OCI-LY7 (cell line): Measurements from ENCODE around the gene TNFRSF11A. TPM values are rescaled to one million over a fixed set of nuclear protein-coding genes. Genes with fewer than 3 reads are reported as not detected.

ENCODE experiments used
- BruUV-seq: library from RNA; stranded (reverse); fragments of 400-500 nt; replicated peaks from 2 replicates; lab custom pipeline; 2021; lab: Mats Ljungman, UMichigan
- CTCF ChIA-PET: fragments of 300-600 bp; sonication (Branson Sonifier 250); formaldehyde crosslinking; loops from one replicate; lab custom pipeline; 2022; ENCODE audit warnings: antibody characterized with exemption; ENCODE audit not compliant: unreplicated experiment; lab: Charles Lee
- POLR2A ChIA-PET: fragments of 300-600 bp; sonication (Branson Sonifier 250); formaldehyde crosslinking; loops from one replicate; lab custom pipeline; 2022; ENCODE audit warnings: antibody characterized with exemption; lab: Charles Lee
- DNase-seq: peaks from one replicate; pipeline ENCODE4 v3.0.0-alpha.2; 2015; ENCODE audit warnings: low spot score
- H2AFZ ChIP-seq: fragments of 200-600 bp; sonication (generic), shearing (Covaris generic); 2 replicates; pipeline ENCODE4 v1.6.1; 2014; ENCODE audit warnings: mild to moderate bottlenecking, antibody characterized with exemption, low read length, moderate library complexity
- H3K27ac ChIP-seq: fragments of 200-600 bp; sonication (generic); 2 replicates; pipeline ENCODE4 v1.5.1; 2014; ENCODE audit warnings: mixed run types, low read depth, mild to moderate bottlenecking, moderate library complexity, low read length, inconsistent platforms; ENCODE audit not compliant: poor library complexity, severe bottlenecking
- H3K36me3 ChIP-seq: fragments of 200-600 bp; sonication (generic); 2 replicates; pipeline ENCODE4 v1.6.1; 2014; ENCODE audit warnings: mild to moderate bottlenecking, antibody characterized with exemption, low read length, moderate library complexity, mixed read lengths; ENCODE audit not compliant: insufficient read depth
- H3K4me1 ChIP-seq: fragments of 200-600 bp; sonication (generic); 2 replicates; pipeline ENCODE4 v1.5.1; 2014; ENCODE audit warnings: mild to moderate bottlenecking, low read length; ENCODE audit not compliant: insufficient read depth, poor library complexity, severe bottlenecking
- H3K4me2 ChIP-seq: fragments of 200-600 bp; sonication (generic); 2 replicates; pipeline ENCODE4 v1.6.1; 2014; ENCODE audit warnings: mild to moderate bottlenecking, low read length
- H3K4me3 ChIP-seq: fragments of 200-600 bp; sonication (generic); 2 replicates; pipeline ENCODE4 v1.5.1; 2014; ENCODE audit warnings: mild to moderate bottlenecking, low read depth, low read length; ENCODE audit not compliant: poor library complexity, severe bottlenecking
- H3K79me2 ChIP-seq: fragments of 200-600 bp; sonication (generic); 2 replicates; pipeline ENCODE4 v1.6.1; 2016; ENCODE audit warnings: low read depth, mild to moderate bottlenecking, low read length, moderate library complexity, mixed read lengths; ENCODE audit not compliant: insufficient read depth
- H3K9me2 ChIP-seq: fragments of 200-600 bp; sonication (generic); 2 replicates; pipeline ENCODE4 v1.6.1; 2016; ENCODE audit warnings: mild to moderate bottlenecking, low read length, mixed read lengths; ENCODE audit not compliant: insufficient read depth
- H3K9me3 ChIP-seq: fragments of 200-600 bp; sonication (generic); 2 replicates; pipeline ENCODE4 v1.6.1; 2014; ENCODE audit warnings: mild to moderate bottlenecking, mixed run types, low read length, mixed read lengths
- H4K20me1 ChIP-seq: fragments of 200-600 bp; sonication (generic); 2 replicates; pipeline ENCODE4 v1.6.1; 2014; ENCODE audit warnings: mild to moderate bottlenecking, antibody characterized with exemption, low read length, moderate library complexity, mixed read lengths; ENCODE audit not compliant: insufficient read depth
- EZH2phosphoT487 ChIP-seq: fragments of 200-600 bp; sonication (generic); IDR thresholded peaks from 2 replicates; pipeline ENCODE4 v1.6.1; 2018; ENCODE audit warnings: low read depth, borderline replicate concordance, mild to moderate bottlenecking, mixed run types, antibody characterized with exemption, low read length, moderate library complexity, mixed read lengths
- intact Hi-C: fragments of 100-400 bp; cut with micrococcal nuclease; formaldehyde crosslinking; loops from one replicate; pipeline ENCODE4 v1.10.0; 2022; ENCODE audit not compliant: unreplicated experiment
- total RNA-seq, 2 experiments: library from RNA; depleted of rRNA in 1 of 2; stranded (reverse); fragments of >200 nt in 1 of 2; shearing (Covaris generic) in 1 of 2; gene quantifications; 2 replicates each; pipeline ENCODE4 v1.2.3, GENCODE V29; 2014 to 2022
- TF ChIP-seq, protein P1 (sequence below): fragments of 200-600 bp; sonication (generic); conservative IDR thresholded peaks from 2 replicates; pipeline ENCODE4 v1.5.1; 2014; ENCODE audit warnings: mild to moderate bottlenecking, antibody characterized with exemption, low read length, moderate library complexity, mixed read lengths

Gene TNFRSF11A
- total RNA-seq, 2 experiments from 2014 or later = not detected

DNA sequence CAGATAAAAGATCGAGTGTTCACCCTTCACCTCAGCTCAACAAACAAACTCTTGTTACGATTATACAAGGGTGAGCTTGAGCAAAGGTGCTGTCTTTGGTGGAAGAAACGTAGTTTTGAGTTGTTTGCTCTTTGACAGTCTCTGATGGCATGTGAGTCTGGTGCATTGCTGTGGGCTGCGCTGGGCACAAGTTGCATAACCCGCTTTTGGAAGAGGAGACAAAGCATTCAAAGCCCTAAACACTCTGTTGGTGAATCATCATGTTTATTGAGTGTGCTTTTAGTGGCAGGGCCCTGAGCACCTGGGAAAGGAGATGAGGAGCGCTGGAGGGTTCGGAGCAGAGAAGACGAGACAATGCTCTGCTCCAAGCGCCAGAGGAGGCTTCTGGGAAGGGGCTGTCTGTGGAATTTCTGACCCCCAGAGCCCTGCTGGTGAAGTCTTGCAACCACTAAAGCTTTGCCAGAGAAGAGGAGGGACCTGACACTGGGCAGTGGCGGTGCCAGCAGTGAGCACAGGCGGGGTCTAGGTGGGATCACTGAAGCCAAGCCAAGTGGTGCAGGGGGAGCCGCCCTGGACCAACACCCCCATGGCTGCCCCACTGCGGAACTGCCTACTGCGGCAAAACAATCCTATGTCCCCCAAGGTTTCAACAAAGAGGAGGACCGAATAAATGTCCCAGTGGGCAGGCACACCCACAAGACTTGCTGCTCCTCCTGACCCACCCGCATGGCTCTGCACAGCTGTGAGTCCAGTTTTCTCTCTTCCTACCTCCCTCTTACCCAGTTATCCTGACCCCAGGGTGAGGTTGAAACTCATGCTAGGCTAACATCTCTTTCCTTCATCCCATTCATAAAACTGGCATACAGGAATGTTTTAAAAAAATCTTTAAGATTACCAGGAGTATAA lies 64.0 kb downstream of the TNFRSF11A start:
- Histone ChIP-seq H3K9me2 (no peaks in the 10 kb centered on the region), H3K79me2 (no peaks in the 10 kb centered on the region), H4K20me1 (no peaks in the 10 kb centered on the region), H3K27ac (no peak overlapping the region), H3K9me3 (no peaks in the 10 kb centered on the region), H3K4me1 (no peaks in the 10 kb centered on the region), H3K4me3 (no peak overlapping the region), H2AFZ (no peak overlapping the region), H3K4me2 (no peak overlapping the region), H3K36me3 (no peaks in the 10 kb centered on the region)
- BruUV-seq = no TSS peak
- ChIA-PET POLR2A (interaction anchor here (0.6 kb wide), 1 partner anchor 9 kb away, joined by 3 read pairs; no protein-coding TSS in a partner anchor), CTCF (no interaction called here)
- no peak for DNase-seq
- intact Hi-C loops = no loop called here
- TF ChIP-seq, protein P1, sequence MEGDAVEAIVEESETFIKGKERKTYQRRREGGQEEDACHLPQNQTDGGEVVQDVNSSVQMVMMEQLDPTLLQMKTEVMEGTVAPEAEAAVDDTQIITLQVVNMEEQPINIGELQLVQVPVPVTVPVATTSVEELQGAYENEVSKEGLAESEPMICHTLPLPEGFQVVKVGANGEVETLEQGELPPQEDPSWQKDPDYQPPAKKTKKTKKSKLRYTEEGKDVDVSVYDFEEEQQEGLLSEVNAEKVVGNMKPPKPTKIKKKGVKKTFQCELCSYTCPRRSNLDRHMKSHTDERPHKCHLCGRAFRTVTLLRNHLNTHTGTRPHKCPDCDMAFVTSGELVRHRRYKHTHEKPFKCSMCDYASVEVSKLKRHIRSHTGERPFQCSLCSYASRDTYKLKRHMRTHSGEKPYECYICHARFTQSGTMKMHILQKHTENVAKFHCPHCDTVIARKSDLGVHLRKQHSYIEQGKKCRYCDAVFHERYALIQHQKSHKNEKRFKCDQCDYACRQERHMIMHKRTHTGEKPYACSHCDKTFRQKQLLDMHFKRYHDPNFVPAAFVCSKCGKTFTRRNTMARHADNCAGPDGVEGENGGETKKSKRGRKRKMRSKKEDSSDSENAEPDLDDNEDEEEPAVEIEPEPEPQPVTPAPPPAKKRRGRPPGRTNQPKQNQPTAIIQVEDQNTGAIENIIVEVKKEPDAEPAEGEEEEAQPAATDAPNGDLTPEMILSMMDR = no peak
- TF ChIP-seq EZH2phosphoT487 = no peak

DNA sequence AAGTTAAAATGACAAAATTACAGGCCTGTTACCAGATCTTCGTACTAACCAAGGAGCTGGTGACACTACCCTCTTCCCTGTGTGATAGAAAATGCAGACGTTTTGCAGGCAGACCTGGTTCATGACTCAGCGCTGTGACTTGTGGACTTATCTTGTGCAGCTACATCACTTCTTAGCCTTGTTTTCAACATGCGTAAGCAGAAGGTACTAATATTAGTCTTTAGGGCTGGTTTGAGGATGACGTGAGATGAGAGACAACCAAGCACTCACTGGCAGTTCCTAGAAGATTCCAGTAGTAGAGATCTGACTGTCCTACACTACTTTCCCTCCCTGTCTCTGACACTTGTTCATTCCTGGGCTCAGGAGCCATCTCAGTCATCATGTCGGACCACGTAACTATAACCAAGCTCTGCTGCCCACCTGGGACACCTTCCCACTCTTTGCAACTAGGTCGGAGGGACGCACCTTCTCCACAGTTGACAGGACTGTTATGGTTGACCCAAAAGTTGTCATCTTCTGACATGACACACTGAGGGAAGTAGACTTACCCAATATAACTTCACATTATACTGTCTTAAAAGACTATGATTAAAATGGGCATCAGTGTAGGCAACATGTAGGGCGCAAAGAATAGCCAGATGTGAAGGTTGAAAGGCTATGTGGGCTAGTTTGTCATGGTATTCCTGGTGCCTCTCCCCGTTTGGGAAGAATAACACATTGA lies 64.8 kb downstream of the TNFRSF11A start:
- intact Hi-C loops = no loop called here
- H3K4me2 ChIP-seq = no peak overlapping the region
- CTCF ChIA-PET = no interaction called here
- DNase-seq = no peak
- H3K27ac ChIP-seq = no peak overlapping the region
- TF ChIP-seq, protein P1 = no peak
- TF ChIP-seq EZH2phosphoT487 = no peak
- no peaks in the 10 kb centered on the region for H3K36me3 ChIP-seq
- H4K20me1 ChIP-seq = no peaks in the 10 kb centered on the region
- no peak overlapping the region for H3K4me3 ChIP-seq
- no peaks in the 10 kb centered on the region for H3K9me2 ChIP-seq
- no peaks in the 10 kb centered on the region for H3K9me3 ChIP-seq
- H3K4me1 ChIP-seq = no peaks in the 10 kb centered on the region
- POLR2A ChIA-PET = no interaction called here
- BruUV-seq = no TSS peak
- no peaks in the 10 kb centered on the region for H3K79me2 ChIP-seq
- H2AFZ ChIP-seq = no peak overlapping the region
